HG03139 (cell line): ENCODE data around the gene ARHGAP26.

Experiments used
- ATAC-seq: cut with Tn5 transposase; IDR thresholded peaks from one replicate; pipeline ENCODE4 v1.9.1; 2021; ENCODE audit not compliant: unreplicated experiment

Gene ARHGAP26

GRCh38 chr5:143229896-143230675, 459.9 kb downstream of the ARHGAP26 start:
- peak; percentile 81 for ATAC-seq

- ATAC-seq: no peak
Measured at GRCh38 chr5:143230676-143230996, 460.5 kb downstream of the ARHGAP26 start.

- no peak for ATAC-seq
Measured at GRCh38 chr5:143231416-143231815, 461.2 kb downstream of the ARHGAP26 start.

GRCh38 chr5:143231973-143232812, 462.0 kb downstream of the ARHGAP26 start:
- ATAC-seq: peak; percentile 33

GRCh38 chr5:143233031-143233430, 462.9 kb downstream of the ARHGAP26 start:
- no peak for ATAC-seq

- ATAC-seq: no peak
Measured at GRCh38 chr5:143234162-143234842, 464.1 kb downstream of the ARHGAP26 start.

- no peak for ATAC-seq
Measured at GRCh38 chr5:143235423-143235822, 465.2 kb downstream of the ARHGAP26 start.

- ATAC-seq: no peak
Measured at GRCh38 chr5:143236682-143237081, 466.5 kb downstream of the ARHGAP26 start.

GRCh38 chr5:143237664-143238063, 467.5 kb downstream of the ARHGAP26 start:
- no peak for ATAC-seq

GRCh38 chr5:143238620-143239019, 468.4 kb downstream of the ARHGAP26 start:
- ATAC-seq: no peak

GRCh38 chr5:143239882-143240518, 469.8 kb downstream of the ARHGAP26 start:
- ATAC-seq: no peak

- ATAC-seq: no peak
Measured at GRCh38 chr5:143241892-143242291, 471.7 kb downstream of the ARHGAP26 start.

GRCh38 chr5:143243103-143243502, 472.9 kb downstream of the ARHGAP26 start:
- ATAC-seq: no peak

GRCh38 chr5:143244000-143244736, 474.0 kb downstream of the ARHGAP26 start:
- ATAC-seq: no peak

- no peak for ATAC-seq
Measured at GRCh38 chr5:143244990-143245389, 474.8 kb downstream of the ARHGAP26 start.

GRCh38 chr5:143245929-143246561, 475.9 kb downstream of the ARHGAP26 start:
- no peak for ATAC-seq

GRCh38 chr5:143247134-143247815, 477.1 kb downstream of the ARHGAP26 start:
- ATAC-seq: no peak

- no peak for ATAC-seq
Measured at GRCh38 chr5:143248391-143248790, 478.2 kb downstream of the ARHGAP26 start.

- ATAC-seq: no peak
Measured at GRCh38 chr5:143248822-143249579, 478.8 kb downstream of the ARHGAP26 start.
